D721Med (cell line): ENCODE data around the gene BEST2.
A peak's percentile ranks its signal among the peaks of the same experiment; 100 is the strongest.

Experiments
- DNase-seq: peaks from one replicate; pipeline ENCODE4 v3.0.0; 2011; ENCODE audit warnings: low spot score; ENCODE audit not compliant: insufficient read length
- FAIRE-seq: peaks from 2 replicates; lab custom pipeline; 2011; peaks lifted over from hg19 to GRCh38; lab: Jason Lieb, UNC
- TF ChIP-seq, protein P1 (sequence below): IDR thresholded peaks from 2 replicates; pipeline ENCODE4 v1.5.1; 2012; ENCODE audit warnings: mild to moderate bottlenecking, control low read depth; ENCODE audit not compliant: insufficient read depth; ENCODE audit errors: missing control alignments

Gene BEST2

DNA sequence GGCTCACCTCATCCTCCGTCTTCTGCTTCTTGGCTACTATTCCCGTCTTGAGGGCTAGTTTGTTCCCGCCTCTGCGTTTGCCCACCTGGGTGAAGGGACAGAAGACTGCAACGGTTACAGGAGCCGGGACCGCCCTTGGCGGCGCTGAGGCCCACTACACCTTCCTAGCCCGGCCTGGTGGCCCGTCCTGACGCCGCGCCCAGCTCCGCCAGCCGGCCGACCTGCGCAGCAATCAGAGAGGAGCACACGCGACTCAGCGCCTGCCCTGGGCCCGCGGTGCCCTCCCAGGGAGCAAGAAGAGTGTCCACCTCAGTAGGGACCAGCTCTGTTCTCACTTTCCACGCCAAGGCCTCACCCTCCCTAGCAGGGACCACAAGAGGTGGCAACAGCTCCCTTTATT is 20.3 kb upstream of the BEST2 start:
- DNase-seq (no peak), FAIRE-seq (no peak)
- TF ChIP-seq, protein P1, sequence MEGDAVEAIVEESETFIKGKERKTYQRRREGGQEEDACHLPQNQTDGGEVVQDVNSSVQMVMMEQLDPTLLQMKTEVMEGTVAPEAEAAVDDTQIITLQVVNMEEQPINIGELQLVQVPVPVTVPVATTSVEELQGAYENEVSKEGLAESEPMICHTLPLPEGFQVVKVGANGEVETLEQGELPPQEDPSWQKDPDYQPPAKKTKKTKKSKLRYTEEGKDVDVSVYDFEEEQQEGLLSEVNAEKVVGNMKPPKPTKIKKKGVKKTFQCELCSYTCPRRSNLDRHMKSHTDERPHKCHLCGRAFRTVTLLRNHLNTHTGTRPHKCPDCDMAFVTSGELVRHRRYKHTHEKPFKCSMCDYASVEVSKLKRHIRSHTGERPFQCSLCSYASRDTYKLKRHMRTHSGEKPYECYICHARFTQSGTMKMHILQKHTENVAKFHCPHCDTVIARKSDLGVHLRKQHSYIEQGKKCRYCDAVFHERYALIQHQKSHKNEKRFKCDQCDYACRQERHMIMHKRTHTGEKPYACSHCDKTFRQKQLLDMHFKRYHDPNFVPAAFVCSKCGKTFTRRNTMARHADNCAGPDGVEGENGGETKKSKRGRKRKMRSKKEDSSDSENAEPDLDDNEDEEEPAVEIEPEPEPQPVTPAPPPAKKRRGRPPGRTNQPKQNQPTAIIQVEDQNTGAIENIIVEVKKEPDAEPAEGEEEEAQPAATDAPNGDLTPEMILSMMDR: no peak

- FAIRE-seq: no peak
- TF ChIP-seq, protein P1: peak; percentile 46
- DNase-seq: no peak
Observed at GRCh38 chr19:12733369-12734214, 18.0 kb upstream of the BEST2 start.

DNA sequence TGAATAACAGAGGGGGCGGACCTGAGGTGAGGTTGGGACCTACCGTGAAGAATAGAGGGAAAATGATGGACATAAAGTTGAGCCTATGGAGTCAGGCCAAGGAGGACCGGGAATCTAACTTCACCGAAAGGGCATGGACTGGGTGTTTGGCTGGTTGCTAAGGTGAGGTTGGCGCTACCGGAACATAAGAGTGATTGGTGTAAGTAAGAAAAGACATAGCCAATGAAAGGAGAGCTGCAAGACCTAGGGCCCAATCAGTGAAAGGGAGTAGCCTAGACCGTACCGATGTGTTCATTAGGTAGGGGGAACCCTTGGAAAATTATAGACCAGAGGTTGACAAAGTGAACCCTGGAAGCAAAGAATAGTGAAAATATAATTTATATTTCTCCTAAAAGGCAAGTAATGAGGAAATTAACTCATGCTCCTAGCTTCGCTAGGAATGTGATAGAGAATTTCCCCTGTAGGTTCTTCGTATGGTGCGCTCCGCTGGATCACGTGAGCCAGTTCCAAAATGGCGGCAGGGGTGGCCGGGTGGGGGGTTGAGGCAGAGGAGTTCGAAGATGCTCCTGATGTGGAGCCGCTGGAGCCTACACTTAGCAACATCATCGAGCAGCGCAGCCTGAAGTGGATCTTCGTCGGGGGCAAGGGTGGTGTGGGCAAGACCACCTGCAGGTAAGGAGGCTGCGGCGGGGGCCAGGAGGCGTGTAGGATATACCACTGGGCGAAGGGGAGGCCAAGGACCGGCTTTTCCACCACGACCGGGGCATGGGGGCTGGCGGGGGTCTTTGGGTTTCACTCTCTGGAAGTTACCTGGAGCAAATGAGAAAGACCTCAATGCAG is 14.4 kb upstream of the BEST2 start, which contains the start of gene GET3:
Gene GET3, plus strand, starts transcription at position 503 of the 840 bp plus-strand sequence. Its CDS starts 9 bp downstream, at position 512.
- DNase-seq (peak; percentile 95), FAIRE-seq (peak; percentile 89)
- TF ChIP-seq, protein P1: no peak

DNA sequence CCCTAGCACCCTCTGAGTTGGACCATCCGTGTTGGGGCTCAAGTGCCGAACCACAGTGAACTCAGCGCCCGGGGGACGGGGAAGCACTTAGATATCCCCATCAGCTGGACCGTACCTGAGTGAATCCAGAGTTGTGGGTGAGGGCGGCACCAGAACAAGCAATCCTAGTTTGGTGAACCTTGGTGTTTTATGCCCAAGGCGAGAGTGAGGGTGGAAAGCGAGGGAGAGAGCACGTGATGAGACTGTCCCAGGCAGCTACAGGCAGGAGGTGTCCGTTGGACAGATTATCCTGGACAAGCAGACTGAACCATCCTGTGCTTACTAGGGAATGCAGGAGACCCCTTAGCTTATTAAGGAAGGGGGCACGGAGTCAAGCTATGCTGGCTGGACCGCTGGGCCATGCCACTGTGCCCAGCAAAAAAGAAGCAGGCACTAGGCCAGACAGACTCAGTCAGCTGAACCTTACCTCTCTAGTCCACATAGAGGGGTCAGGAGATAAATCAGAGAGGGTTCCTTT is 13.7 kb upstream of the BEST2 start:
- DNase-seq (no peak), FAIRE-seq (no peak)
- TF ChIP-seq, protein P1: no peak

DNA sequence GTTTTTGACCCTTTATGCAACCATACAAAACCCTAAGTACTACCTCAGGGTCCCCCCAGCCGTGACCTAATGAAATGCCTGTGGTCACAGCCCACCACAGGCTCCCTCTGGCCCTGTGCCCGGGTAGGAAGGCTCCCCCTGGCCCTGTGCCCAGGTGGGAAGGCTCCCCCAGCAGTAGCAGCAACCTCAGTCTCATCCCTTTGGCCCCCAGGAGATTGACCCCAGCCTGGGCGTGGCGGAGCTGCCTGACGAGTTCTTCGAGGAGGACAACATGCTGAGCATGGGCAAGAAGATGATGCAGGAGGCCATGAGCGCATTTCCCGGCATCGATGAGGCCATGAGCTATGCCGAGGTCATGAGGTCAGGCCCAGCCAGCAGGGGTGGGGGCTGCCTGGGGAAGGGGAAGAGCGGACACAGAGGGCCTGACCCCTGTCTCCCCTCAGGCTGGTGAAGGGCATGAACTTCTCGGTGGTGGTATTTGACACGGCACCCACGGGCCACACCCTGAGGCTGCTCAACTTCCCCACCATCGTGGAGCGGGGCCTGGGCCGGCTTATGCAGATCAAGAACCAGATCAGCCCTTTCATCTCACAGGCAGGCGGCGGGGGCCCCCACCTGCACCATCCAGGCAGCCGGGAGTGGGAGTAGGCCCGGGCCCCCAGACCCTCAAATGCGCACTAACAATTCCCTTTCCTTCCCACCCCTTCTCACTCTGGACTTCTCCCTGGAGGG is 6.3 kb upstream of the BEST2 start:
- DNase-seq (no peak), FAIRE-seq (no peak)
- TF ChIP-seq, protein P1: no peak

- peak; percentile 72 for DNase-seq
- TF ChIP-seq, protein P1: no peak
- no peak for FAIRE-seq
Observed at GRCh38 chr19:12748489-12748888, 3.1 kb upstream of the BEST2 start.
